Stimulated activated CD4-positive, alpha-beta T cell treated with anti-CD3 and anti-CD28 coated beads, Interleukin-4, amount 100 ng/mL, for 24 hours (primary cell): ENCODE results near the gene ZKSCAN3.
"Not testable (repeated sequence)": the region's sequence is repeated elsewhere in the genome, so short reads cannot be mapped to it uniquely, and the experiment has no call there.

Experiments
- DNase-seq: peaks from one replicate; pipeline ENCODE4 v3.0.0-alpha.2; 2020

Gene ZKSCAN3

GRCh38 chr6:28343898-28344677, 5.7 kb upstream of the ZKSCAN3 start:
- DNase-seq, result no peak

- no peak for DNase-seq
Measured at GRCh38 chr6:28345201-28345600, 4.5 kb upstream of the ZKSCAN3 start.

- no peak for DNase-seq
Measured at GRCh38 chr6:28347119-28347518, 2.6 kb upstream of the ZKSCAN3 start.

- no peak for DNase-seq
Measured at GRCh38 chr6:28349344-28349891, 329 bp upstream of the ZKSCAN3 start.

GRCh38 chr6:28351087-28351486, 1.3 kb downstream of the ZKSCAN3 start:
- no peak for DNase-seq

GRCh38 chr6:28351493-28351925, 1.8 kb downstream of the ZKSCAN3 start:
- no peak for DNase-seq

- no peak for DNase-seq
Measured at GRCh38 chr6:28353356-28353755, 3.6 kb downstream of the ZKSCAN3 start.

GRCh38 chr6:28353981-28354676, 4.4 kb downstream of the ZKSCAN3 start:
- no peak for DNase-seq

- no peak for DNase-seq
Measured at GRCh38 chr6:28354688-28355554, 5.2 kb downstream of the ZKSCAN3 start.

GRCh38 chr6:28355743-28356665, 6.3 kb downstream of the ZKSCAN3 start:
- DNase-seq, result peak; percentile 76

GRCh38 chr6:28356666-28357020, 6.9 kb downstream of the ZKSCAN3 start:
- DNase-seq, result no peak

GRCh38 chr6:28357036-28357435, 7.3 kb downstream of the ZKSCAN3 start:
- DNase-seq, result no peak

GRCh38 chr6:28359562-28359961, 9.8 kb downstream of the ZKSCAN3 start:
- DNase-seq, result not testable (repeated sequence)

- DNase-seq, result no peak
Measured at GRCh38 chr6:28360961-28361360, 11.2 kb downstream of the ZKSCAN3 start.

- not testable (repeated sequence) for DNase-seq
Measured at GRCh38 chr6:28365590-28365989, 15.8 kb downstream of the ZKSCAN3 start.

GRCh38 chr6:28368522-28368921, 18.8 kb downstream of the ZKSCAN3 start:
- no peak for DNase-seq

- DNase-seq, result no peak
Measured at GRCh38 chr6:28369463-28369862, 19.7 kb downstream of the ZKSCAN3 start.

GRCh38 chr6:28370440-28370839, 20.7 kb downstream of the ZKSCAN3 start:
- no peak for DNase-seq

GRCh38 chr6:28371280-28371679, 21.5 kb downstream of the ZKSCAN3 start:
- no peak for DNase-seq

GRCh38 chr6:28371706-28372451, 22.1 kb downstream of the ZKSCAN3 start:
- DNase-seq, result no peak

GRCh38 chr6:28373925-28374324, 24.2 kb downstream of the ZKSCAN3 start:
- no peak for DNase-seq
